8988T (cell line): ENCODE measurements around the gene DHRS4.
"Not testable (repeated sequence)": the region's sequence is repeated elsewhere in the genome, so short reads cannot be mapped to it uniquely, and the experiment has no call there.

Experiments used
- DNase-seq: peaks from one replicate; pipeline ENCODE4 v3.0.0; 2011

DHRS4 gene

GRCh38 chr14:23988607-23989363, 35.2 kb downstream of the DHRS4 start, which contains the start of gene DHRS4L2:
Gene DHRS4L2 (plus strand): TSS chr14:23988929. CDS start chr14:23988948, 19 bp downstream.
- DNase-seq = peak; percentile 24

GRCh38 chr14:23989734-23990445, 36.3 kb downstream of the DHRS4 start:
- DNase-seq = not testable (repeated sequence)

- DNase-seq = not testable (repeated sequence)
Observed at GRCh38 chr14:23990961-23991360, 37.4 kb downstream of the DHRS4 start.

GRCh38 chr14:23993042-23993441, 39.5 kb downstream of the DHRS4 start:
- not testable (repeated sequence) for DNase-seq

GRCh38 chr14:23996009-23996408, 42.4 kb downstream of the DHRS4 start:
- DNase-seq = not testable (repeated sequence)

GRCh38 chr14:23996825-23997224, 43.3 kb downstream of the DHRS4 start:
- not testable (repeated sequence) for DNase-seq

- not testable (repeated sequence) for DNase-seq
Observed at GRCh38 chr14:23999640-24000039, 46.1 kb downstream of the DHRS4 start.

- DNase-seq = not testable (repeated sequence)
Observed at GRCh38 chr14:24001078-24001477, 47.5 kb downstream of the DHRS4 start.

- not testable (repeated sequence) for DNase-seq
Observed at GRCh38 chr14:24001679-24002078, 48.1 kb downstream of the DHRS4 start.

GRCh38 chr14:24006471-24006816, 52.9 kb downstream of the DHRS4 start:
- DNase-seq = not testable (repeated sequence)

- not testable (repeated sequence) for DNase-seq
Observed at GRCh38 chr14:24006817-24007652, 53.5 kb downstream of the DHRS4 start.

- no peak for DNase-seq
Observed at GRCh38 chr14:24011051-24011450, 57.5 kb downstream of the DHRS4 start.

- not testable (repeated sequence) for DNase-seq
Observed at GRCh38 chr14:24012726-24013273, 59.2 kb downstream of the DHRS4 start.

GRCh38 chr14:24013654-24014514, 60.3 kb downstream of the DHRS4 start:
- no peak for DNase-seq

- DNase-seq = not testable (repeated sequence)
Observed at GRCh38 chr14:24015745-24016144, 62.2 kb downstream of the DHRS4 start.
